HG03095 (cell line): Measurements from ENCODE around the gene CCN5.

Experiments
- ATAC-seq: cut with Tn5 transposase; IDR thresholded peaks from one replicate; pipeline ENCODE4 v1.9.1; 2021; ENCODE audit warnings: moderate library complexity; ENCODE audit not compliant: unreplicated experiment

CCN5 gene

DNA sequence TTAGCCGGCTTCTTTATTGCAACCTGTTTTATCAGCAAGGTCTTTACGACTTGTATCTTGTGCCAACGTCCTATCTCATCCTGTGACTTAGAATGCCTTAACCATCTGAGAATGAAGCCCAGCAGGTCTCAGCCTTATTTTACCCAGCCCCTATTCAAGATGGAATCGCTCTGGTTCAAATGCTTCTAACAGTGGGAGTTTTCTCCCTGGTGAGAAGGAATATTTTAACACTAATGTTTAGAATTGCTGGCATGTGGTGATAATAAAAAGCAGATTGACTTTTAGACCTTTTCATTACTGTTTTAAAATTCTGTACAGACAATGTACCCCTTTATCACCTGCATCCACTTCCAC is 20.6 kb downstream of the CCN5 start:
- ATAC-seq: no peak

DNA sequence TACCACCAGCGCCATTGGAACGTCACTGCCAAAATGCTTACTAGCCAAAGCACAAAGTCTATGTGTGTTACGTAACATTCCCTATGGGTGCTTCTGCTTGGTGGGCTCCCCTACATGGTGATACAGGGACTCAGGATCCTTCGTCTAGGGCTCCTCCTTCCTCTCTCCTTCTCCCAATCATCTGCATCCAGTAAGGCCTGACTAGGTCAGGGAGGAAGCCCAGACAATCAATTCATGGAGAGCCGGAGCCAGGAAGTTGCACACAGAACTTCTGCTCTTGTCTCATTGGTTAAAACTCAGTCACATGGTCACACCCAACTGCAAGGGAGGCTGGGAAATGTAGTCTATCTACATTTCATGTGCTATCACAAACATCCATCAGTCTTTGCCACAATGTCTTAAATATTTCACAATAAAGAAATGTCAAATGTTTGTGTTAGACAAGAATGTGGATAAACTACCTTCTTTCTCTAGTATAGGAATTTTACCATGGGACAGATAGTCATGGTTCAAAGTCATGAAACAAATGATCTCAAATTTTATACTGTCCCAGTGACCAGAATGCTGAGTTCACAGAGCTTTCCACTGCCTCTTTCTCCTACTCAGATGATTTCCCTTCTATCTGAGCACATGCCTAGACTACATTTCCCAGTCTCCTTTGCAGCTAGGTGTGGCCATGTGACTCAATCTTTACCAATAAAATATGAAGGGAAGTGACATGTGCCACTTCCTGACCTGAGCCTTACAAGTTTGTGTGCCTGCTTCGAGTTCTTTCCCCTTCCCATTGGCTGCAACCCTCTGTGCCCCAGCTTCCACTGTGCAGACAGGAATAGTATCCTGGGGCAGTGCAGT is 21.2 kb downstream of the CCN5 start:
- no peak for ATAC-seq

DNA sequence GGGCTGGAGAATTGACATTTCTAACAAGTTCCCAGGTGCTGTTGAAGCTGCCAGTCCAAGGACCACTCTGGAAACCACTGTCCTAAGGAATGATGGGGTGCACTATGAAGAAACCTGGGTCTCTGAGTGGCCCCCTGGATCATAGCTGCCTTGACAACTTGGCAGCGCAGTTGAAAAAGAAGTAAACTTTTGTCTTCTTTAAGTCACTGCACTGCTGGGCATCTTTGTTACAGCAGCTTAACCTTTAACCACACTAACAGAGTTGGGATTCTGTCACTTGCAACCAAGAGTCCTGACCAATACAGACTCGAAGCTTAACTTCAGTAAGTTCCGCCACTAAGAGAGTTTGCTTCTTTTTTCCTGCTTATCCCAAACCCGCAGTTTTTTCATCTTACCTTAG is 21.9 kb downstream of the CCN5 start:
- no peak for ATAC-seq

DNA sequence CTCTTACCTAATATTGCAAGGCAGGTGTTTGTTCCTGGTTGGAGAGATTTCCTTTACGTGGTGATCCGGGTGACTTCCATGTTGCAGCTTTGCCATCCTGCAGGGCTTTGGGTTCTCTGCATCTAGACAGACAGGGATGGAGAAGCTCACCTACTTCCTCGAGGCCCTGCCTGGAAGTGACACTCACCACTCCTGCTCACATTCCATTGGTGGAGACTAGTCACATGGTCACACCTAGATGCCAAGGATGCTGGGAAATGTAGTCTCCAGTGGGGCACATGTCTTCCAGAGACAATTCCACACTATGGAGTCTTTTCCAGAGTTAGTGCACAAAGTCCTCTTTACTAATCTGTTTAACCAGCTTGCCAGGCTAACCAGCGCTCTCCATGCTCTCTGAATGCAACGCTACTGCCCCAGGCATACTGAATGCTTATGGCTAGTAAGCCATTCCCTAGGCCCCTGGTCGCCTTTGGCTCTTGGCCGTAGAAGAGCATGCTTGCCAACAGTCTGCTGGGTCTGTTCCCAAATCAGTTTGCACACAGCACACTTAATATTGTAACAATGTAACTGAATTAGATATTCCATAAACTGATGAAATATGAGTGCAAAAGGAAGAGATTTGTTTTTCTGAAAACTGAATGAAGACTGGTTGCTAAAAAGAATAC is 23.8 kb downstream of the CCN5 start:
- ATAC-seq: no peak

DNA sequence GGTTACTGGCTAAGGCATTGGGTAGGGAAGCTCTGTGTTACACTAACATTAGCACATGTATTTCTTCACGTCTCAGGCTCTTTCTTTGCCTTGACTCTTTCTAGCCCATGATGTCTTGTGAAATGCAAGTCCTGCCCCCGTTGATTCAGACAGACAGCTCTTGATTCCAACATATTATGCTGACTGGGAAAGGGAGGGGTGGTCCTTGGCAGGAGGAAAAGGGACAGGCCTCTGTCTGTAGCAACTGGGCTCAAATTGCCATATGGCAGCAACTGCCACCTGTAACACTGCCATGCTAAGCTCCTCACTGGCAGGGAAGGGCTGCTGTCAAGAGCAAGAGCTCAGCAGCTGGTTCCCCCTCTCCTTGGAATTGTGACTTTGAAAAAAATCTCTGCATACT is 24.8 kb downstream of the CCN5 start:
- no peak for ATAC-seq

DNA sequence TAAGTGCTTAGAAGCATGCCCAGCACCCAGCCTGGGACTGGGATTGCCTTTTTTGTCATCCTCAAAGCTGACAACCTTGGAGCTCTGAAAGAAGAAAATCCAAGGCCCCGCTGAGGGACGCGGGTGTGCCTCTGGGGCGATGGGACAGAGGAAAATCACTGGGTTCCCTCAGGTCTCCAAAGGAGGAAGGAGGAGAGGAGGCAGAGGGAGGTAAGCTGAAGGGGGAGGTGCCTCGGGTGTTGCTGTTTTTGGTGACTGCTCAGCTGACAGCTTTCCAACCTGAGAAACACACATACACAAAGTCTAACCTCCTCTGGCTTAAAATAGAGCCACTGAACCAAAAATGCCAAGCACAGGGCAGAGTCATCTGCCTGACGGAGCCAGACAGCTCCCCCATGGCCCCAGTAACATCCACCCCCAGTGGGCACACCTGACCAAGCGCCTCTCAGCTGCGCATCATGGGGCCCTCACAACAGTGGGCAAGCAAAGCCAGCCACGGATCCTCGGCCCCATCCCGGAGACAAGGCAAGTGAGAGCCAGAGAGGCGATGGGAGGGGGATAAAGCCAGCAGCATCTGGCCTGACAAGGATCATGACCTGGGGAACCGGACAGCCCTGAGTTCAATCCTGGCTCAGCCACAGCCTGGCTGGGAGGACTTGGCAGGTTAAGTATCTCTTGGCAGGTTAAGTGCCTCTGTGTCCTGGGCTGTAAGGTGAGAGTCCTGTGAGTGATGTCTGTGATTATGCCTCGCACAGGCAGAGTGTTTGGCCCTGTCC is 27.3 kb downstream of the CCN5 start:
- ATAC-seq: no peak

DNA sequence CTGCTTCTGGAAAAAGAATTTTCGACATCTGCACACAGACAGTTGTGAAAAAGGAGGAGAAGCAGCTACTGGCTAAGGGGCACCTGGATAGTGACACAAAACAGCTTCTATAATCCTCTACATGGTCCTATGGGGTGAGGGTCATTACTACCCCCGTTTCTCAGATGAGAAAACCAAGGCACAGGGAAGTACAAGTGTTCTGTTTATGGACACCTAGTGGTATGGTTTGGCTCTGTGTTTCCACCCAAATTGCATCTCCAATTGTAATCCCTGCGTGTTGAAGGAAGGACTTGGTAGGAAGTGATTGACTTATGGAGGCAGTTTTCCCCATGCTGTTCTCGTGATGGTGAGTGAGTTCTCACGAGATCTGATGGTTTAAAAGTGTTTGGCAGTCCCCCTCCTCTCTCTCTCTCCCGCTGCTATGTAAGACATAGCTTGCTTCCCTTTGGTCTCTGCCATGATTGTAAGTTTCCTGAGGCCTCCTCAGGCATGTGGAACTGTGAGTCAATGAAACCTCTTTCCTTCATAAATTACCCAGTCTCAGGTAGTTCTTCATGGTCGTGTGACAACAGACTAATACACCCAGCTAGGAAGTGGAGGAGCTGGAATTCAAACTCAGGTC is 28.0 kb downstream of the CCN5 start:
- no peak for ATAC-seq

DNA sequence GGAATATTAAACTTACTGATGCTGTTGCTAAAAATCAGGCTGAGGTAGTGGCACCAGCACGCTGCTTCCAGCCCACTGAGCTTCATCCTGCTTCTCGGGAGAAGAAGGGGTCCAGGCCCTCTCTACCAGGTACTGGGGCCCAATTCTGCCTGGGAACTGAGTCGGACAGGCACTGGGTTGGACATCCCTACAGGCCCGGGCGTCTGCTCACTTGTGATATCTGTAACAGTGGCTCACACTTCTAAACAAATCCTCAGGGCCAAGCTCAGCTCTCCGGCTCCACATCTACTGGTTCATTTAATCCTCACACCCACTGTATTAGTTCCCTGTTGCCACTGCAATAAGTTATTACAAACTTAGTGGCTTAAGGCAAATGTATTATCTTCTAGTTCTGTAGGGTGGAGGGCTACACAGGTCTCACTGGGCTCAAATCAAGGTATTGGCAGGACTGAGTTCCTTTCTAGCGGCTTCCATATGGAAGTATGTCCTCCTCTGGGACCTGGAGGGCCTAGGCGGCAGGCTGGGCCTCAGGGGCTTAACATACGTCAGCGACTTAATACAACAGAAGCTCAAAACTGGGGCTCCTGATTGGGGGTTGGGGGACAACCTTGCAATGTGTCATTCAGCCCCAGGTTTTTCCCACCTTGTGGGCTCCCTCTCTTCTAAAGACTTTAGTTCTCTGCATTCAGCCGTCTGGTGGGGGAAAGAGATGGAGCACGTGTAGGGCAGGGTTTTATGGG is 28.9 kb downstream of the CCN5 start:
- ATAC-seq: no peak

DNA sequence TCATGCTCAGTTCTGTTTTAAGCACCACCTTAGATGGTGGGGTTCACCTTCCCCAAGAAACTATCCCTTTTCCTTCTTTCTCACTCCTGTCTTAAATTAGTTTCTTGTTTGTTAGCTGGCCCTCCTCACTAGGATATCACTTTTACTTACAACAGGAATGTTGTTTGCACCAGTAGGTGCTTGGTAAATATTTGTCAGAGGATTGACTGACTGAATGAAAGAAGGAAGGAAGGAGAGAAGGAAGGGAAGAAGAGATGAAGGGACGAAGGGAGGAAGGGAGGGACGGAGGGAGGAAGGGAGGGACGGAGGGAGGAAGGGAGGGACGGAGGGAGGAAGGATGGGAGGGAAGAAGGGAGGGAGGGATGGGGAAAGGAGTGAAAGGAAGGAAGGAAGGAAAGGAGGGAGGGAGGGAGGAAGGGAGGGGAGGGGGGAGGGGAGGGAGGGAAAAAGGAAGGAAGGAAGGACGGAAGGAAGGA is 30.0 kb downstream of the CCN5 start:
- no peak for ATAC-seq

DNA sequence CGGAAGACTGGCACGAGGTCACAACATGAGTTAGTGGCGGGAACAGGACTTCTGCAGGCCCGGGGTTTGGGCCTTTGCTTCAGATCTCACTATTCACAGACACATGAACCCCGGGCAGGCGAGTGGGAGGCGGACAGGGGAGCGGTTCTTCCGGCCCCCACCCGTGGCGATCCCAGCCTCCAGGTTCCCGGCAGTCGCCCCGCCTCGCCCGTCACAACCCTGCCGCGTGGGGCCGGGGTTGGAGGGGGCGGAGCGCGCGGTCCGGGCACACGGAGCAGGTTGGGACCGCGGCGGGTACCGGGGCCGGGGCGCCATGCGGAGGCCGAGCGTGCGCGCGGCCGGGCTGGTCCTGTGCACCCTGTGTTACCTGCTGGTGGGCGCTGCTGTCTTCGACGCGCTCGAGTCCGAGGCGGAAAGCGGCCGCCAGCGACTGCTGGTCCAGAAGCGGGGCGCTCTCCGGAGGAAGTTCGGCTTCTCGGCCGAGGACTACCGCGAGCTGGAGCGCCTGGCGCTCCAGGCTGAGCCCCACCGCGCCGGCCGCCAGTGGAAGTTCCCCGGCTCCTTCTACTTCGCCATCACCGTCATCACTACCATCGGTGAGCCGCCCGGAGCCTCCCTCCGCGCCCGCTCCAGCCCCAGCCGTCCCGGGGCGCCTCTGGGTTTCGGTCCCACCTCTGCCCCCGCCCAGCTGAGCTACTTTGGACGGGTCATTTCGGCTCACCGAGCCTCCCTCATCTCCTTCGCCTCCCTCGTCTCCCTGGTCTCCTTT is 30.6 kb downstream of the CCN5 start, which contains the start of gene KCNK15:
KCNK15 (plus strand) TSS at position 268 of the 769 bp plus-strand sequence; CDS start at position 314, 46 bp downstream.
- no peak for ATAC-seq

DNA sequence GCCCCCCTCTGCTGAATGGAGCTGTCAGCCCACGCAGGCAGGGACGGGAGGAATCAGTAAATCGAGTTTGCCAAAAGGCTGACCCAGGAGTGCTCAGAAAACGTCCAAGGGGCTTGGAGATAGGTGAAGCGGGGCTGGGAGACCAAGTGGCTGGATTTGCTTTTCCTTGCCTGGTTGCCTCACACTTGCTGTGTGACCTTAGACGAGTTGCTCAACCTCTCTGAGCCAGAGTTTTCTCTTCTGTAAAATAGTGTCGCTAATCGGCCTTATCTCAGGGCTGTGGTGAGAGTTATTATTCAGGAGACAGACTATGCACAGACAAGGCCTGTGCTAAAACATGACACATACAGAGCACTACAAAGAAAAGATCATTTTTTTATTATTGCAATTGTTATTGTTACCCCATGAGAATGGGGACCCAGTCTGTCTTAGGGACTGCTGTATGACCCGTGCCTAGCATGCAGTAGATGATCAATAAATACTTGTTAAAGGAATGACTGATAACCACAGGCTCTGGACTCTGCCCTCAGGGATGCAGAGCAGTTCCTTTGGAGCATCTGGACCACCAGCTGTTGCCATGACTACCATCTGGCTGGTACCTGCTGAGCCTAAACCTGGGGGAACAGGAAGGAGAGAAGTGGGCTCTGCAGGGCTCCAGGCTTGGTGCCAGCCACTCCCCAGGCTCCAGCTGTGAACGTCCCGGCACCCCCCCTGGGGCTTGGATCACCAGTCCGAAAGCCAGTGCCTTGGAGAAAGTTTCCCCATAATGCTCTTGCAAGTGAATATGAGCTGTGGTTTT is 31.4 kb downstream of the CCN5 start:
- ATAC-seq: no peak

DNA sequence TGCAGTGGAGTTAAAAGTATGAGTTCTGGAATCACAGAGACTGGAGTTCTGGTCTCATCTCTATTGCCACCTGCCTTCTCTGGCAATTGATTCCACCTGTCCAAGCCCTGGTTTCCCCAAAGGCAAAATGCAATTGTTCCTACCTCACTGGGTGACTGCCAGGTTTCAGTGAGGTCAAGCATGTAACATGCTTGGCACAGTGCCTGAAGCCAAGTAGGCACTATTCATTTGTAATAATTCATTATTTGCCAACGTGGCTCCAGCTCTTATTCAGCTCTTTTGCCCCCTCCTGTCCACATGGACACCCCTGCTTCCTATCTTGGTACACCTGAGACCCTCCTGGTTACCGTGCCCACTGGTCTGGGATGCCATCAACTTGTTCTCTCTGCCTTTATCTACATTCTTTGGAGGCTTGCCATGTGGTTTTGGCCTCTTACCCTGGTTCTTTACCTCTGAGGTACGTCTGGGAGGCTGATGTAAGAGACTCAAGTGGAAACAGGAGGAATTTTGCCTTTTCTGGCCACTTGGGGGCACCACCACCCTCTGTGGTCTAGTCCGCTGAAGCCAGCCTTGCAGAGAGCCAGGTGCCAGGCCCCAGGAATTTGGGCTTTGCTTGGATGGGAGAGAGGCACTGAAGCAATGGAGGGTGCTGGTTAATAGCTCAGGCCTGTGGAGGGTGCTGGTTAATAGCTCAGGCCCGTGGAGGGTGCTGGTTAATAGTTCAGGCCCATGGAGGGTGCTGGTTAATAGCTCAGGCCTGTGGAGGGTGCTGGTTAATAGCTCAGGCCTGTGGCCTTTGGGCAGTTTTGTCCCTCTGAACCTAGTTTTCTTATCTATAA is 32.2 kb downstream of the CCN5 start:
- ATAC-seq: no peak

DNA sequence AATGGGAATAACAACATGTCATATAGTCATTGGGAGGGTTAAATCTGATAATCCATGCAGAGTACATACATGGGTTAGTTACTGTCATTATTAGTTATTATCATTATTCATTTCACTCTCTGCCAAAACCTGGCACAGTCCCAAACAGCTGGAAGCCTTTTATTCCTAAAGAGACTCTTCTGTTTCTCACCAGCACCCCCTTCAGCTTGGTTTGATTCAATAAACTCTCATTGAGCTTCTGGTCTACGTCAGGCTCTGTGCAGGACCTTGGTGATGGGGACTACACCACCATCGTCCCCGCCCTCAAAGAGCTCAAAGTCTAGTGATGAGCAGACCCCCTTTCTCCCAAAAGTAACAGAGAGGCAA is 32.8 kb downstream of the CCN5 start:
- no peak for ATAC-seq

DNA sequence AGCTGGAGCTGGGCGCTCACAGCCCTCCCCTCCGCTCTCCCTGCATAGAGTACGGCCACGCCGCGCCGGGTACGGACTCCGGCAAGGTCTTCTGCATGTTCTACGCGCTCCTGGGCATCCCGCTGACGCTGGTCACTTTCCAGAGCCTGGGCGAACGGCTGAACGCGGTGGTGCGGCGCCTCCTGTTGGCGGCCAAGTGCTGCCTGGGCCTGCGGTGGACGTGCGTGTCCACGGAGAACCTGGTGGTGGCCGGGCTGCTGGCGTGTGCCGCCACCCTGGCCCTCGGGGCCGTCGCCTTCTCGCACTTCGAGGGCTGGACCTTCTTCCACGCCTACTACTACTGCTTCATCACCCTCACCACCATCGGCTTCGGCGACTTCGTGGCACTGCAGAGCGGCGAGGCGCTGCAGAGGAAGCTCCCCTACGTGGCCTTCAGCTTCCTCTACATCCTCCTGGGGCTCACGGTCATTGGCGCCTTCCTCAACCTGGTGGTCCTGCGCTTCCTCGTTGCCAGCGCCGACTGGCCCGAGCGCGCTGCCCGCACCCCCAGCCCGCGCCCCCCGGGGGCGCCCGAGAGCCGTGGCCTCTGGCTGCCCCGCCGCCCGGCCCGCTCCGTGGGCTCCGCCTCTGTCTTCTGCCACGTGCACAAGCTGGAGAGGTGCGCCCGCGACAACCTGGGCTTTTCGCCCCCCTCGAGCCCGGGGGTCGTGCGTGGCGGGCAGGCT is 35.1 kb downstream of the CCN5 start:
- ATAC-seq: no peak

DNA sequence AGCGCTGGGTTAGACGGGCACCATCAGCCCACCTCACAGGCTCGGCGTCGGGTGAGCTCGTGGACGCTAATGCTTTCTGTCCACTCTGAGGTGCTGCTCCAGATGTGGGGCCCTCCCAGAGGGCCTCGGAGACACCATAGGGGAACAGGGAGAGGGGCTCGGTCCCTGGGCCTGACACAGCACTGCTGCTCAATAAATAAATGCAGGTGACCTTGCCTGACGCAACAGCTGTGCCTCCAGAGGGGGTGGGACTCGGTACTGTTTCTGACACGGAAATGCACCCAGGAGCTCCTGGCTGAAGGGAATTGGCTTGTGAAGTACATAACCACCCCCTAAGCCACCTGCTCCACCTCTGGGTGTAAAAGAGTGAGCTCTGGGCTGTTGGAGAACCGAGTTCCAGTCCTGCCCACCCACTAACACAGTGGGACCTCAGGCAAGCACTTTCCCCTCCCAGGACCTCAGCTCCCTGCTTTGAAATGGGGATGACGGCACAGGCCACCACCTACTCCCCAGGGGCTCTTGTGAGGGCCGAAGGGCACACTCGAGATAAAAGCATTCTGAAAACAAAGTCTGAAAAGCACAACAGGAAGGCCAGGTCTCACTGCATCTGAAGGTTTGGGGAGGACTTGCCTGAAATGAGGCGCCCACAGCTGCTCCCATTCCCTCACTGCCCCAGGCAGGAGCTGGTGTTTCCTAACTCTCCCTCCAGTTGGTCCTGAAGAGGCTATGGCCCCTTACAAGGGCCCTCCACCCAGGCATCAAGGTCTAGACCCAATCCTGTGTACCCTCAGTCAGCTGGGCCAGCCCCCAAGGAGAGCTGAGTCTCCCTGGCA is 37.1 kb downstream of the CCN5 start:
- ATAC-seq: no peak

DNA sequence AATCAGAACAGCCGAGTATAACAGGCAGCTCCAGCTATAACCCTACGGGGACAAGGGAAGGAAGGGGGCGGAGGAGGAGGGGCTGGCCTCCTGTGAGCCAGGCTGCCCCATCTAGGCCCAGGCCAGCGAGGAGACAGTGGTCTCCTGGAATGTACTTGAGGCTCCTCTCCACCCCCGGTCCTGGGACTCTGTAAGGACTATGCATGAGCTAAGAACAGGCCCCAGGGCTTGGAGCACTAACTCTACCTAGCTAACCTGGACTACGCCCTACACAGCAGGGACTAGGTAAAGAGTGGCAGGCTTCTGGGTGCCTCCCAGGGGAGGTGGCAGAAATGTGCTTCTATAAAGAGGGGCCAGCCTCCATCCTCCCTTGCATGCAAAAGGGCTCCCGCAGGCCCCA is 39.4 kb downstream of the CCN5 start:
- no peak for ATAC-seq
